CD4-positive, alpha-beta T cell treated with Interleukin-6 for 4 hours (primary cell): Measurements from ENCODE around the gene XXYLT1.
"Not testable (repeated sequence)": the region's sequence is repeated elsewhere in the genome, so short reads cannot be mapped to it uniquely, and the experiment has no call there.

Experiments used
- DNase-seq: peaks from one replicate; pipeline ENCODE4 v3.0.0-alpha.2; 2020; ENCODE audit warnings: mixed read lengths

Gene XXYLT1

GRCh38 chr3:195107031-195107430 lies 163.9 kb downstream of the XXYLT1 start:
- DNase-seq: not testable (repeated sequence)

GRCh38 chr3:195106418-195106906 lies 164.5 kb downstream of the XXYLT1 start:
- DNase-seq: peak; percentile 71

DNA sequence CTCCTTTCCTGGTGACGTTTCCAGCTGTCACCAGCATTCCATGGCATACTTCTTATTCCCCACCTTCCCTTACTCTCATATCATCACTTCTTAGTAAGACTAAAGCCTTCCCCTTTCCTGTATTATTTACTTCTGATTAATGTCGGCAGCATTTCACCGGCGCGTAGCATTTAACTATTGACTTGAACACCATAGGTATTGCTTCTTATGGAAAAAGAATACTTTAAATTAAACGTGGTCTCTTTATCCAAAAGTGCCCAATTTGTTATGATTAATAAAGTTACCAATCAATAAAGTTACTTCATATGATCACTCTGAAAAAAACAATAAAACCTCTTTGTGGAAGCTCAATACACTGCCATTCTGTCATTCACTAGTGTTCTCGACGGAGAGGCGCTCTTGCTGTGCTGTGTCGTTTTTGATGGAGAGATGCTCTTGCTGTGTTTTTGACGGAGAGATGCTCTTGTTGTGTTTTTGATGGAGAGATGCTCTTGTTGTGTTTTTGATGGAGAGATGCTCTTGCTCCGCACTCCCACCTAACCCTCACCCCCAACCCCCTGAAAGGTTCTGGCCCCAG lies 165.0 kb downstream of the XXYLT1 start:
- no peak for DNase-seq

- DNase-seq: no peak
These were observed 165.6 kb downstream of the XXYLT1 start for GRCh38 chr3:195105389-195105788.

DNA sequence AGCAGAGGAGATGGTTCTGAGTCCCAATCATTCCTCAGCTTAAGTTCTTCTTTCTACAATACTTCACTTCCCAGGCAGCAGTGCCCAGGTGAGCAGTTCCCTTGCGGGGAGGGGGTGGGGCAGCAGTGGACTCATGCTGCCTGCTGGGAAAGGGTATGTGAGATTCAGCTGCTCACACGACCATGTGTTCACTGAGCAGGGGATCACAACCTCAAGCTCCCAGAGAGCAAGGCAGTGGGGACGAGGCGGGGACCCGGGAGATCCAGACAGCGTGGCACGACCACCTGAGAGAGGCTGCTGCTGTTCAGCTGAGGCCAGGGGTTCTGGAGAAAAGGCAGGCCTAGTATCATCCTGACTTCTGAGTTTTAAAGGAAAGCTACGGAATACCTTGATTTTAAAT lies 166.6 kb downstream of the XXYLT1 start:
- no peak for DNase-seq

DNA sequence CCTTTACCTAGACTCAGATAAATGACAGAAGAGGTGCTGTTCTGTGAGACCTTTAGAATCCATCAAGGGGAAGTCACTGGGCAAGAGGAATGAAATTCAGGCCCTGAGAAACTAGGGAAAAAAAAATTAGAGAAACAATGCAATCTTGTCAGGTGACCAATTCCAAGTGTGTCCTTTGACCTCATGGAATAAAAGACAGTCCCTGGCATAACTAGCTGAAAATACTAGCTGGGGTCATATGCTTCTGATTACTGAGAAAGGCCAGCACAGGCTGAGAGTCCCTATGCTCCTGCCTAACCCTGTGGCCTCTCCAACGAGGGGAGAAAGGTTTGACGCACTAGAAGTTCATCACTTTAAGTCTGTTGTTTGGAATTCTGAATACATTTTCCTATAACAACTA lies 167.3 kb downstream of the XXYLT1 start:
- no peak for DNase-seq

DNA sequence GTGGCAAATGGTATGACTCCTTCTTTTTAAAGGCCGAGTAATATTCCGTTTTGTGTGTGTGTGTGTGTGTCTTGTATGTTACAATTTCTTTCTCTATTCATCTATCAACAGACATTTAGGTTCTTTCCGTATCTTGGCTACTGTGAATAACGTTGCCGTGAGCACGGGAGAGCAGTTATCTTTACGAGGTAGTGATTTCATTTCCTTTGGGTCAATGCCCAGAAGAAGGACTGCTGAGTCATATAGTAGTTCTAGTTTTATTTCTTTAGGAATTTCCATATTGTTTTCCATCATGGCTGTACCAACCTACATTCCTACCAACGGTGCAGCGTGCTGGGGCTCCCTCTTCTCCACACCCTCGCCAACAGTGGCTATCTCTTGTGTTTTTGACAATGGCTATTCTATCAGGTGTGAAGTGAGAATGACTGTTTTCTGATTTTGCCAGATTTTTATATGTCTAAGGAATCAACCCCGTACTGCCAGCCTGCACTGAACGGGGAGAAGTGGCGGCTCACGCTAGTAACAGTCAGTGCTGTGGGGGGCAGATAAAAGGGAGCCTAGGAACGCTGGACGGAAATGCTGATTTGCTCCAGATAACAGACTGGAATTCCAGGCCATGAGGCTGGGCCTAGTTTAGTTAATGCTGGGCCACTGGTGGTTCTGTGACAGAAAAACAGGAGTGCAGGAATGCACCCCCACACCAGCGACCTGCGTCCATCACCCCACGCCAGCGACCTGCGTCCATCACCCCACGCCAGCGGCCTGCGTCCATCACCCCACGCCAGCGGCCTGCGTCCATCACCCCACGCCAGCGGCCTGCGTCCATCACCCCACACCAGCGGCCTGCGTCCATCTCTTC lies 168.1 kb downstream of the XXYLT1 start:
- no peak for DNase-seq

DNA sequence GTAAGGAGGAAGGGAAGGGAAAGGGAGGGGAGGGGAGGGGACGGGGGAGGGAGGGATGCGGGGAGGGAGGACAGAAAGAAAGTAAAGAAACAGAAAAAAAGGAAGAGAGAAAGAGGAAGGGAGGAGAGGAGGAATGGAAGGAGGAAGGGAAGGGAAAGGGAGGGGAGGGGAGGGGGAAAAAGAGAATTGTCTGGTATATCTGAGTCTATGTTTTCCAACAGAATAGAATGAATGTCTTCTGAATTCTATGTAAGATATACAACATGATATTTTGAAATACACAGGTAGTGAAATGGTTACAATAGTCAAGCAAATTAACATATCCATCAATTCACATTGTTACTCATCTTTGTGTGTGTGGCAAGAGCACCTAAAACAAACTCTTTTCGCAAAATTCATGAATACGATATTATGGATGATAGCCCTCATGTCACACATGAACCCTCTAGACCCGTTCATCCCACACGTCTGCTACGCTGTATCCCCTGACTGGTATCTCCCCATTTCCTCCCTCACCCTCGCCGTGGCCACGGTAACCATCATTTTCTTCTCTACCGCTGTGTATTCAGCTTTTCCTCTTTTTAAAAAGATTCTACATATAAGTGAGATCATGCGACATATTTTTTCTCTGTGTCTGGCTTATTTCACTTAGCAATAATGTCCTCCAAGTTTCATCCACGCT lies 168.9 kb downstream of the XXYLT1 start:
- no peak for DNase-seq

GRCh38 chr3:195101001-195101583 lies 169.9 kb downstream of the XXYLT1 start:
- DNase-seq: no peak

GRCh38 chr3:195099951-195100785 lies 170.8 kb downstream of the XXYLT1 start:
- no peak for DNase-seq

DNA sequence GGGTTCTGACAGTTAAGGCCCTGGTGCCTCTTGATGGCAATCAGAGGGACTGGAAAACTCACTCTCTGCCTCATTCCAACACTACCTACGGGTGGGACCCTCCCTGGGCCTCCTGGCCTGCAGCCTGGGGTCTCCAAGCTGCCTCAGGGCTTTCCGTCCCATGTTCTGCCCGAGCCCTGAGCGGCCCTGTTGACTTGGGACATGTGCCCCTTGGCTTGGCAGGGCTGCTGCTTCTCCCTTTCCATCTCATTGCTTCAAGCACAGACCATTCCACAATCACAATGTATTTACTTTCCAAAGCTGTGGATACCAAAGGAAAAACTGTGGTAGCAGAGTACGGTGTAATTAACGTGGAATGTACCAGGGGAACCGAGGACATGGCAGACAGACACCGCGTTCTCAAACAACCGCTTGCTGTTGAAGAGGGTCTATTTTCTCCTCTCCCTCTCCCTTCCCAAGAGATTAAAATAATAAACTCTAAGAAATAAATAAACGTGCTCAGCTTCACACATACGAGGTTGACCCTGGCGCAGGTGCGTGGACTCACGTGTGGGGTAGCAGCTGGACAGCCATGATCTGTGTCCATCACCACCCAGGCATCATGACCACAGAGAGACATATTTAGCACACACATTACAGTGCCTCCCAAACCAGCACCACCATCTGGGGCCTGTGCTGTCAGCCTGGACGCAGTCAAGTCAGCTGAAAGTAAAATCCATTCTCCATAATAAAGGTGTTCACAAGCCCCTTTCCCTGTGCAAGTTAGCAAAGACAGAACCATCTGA lies 172.0 kb downstream of the XXYLT1 start:
- no peak for DNase-seq

GRCh38 chr3:195097331-195098255 lies 173.4 kb downstream of the XXYLT1 start:
- DNase-seq: no peak

GRCh38 chr3:195096484-195097330 lies 174.3 kb downstream of the XXYLT1 start:
- DNase-seq: no peak

DNA sequence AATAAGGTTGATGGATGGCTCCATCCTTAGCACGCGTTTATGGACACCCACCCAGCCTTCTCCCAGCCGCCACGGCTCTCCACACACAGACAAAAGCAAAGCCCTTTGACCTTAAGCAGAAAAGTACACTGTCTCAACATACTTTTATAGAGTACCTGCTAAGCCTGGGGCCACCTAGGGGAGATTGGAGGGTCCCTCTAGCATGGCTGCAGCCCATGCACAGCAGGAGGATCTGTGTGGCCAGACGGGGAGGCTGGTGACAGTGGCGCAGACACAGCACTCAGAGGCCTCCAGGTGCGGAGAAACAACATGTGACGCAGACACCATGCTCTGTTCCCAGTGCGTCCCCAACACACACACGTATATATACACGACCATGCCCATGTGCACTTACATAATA lies 174.9 kb downstream of the XXYLT1 start:
- DNase-seq: no peak

GRCh38 chr3:195095704-195096036 lies 175.3 kb downstream of the XXYLT1 start:
- DNase-seq: no peak

- DNase-seq: no peak
These were observed 175.8 kb downstream of the XXYLT1 start for GRCh38 chr3:195095035-195095703.

- DNase-seq: no peak
These were observed 176.6 kb downstream of the XXYLT1 start for GRCh38 chr3:195094191-195094921.

- no peak for DNase-seq
These were observed 177.2 kb downstream of the XXYLT1 start for GRCh38 chr3:195093731-195094130.
